ENCODE results near the gene PNMT.
"Not testable (repeated sequence)": the region's sequence is repeated elsewhere in the genome, so short reads cannot be mapped to it uniquely, and the experiment has no call there.

The PNMT gene

DNA sequence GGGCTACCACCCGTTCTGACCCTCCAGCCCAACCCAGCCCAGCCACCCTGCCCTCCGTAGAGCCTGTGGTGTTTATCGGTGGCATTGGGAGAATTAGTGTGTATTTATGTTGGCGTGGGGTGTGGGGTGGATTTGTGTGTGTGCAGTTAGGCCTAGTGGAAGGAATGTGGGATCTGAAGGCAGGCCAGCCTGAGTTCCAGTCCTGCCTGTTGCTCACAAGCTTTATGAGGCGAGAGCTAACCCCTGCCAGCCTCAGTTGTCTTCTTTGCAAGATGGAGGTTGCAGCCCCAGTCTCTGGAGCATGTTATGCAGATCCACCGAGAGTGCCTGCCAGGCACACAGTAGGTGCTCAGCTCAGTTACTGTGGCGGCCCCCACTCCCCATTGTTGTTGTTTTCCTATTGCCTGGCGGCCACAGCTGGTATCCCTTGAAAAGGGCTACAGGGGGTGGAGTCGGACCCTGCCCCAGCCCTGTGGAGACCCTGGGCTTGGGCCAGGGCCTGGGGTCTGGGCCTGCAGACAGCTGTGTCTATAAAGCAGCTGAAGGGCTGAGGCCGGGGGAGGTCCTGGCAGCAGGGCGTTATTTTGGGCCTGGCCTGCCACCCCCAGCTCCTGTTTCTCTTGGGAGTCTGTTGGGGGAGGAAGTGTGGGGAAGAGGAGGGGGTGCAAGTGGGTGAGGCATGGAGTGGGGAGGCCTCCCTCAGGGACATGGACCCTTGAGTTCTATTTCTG, 36.7 kb downstream of the PNMT start:
- no peak for DNase-seq (ENCODE audit: extremely low read depth in 1 of 2, low read depth in 1 of 2)

DNA sequence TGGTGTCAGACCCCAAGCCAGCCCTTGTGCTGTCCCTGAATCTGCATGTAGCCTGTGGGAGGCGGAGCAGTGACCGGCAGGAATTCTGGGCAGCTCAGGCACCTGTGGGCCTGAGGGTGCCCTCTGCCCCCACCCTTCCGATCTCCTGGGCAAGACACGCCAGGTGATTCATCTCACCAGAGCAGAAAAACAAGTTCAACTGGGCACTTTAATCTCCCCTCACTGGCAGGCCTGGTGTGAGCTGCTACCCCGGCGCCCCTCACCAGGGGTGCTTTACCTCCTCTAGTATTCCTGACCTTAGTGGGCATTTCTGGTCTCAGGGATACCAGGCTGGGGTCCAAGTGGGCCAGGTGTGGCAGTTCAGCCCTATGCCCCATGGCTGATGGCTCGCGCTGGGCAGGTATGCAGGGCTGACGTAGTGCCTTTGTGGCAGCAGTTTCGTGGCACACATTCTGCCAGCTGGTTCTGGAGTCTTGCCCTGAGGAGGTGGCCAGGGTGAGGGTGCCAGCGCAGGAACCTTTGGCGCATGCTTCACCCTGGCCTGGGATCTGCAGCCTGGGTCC, 37.6 kb downstream of the PNMT start:
- DNase-seq (ENCODE audit: extremely low read depth in 1 of 2, low read depth in 1 of 2): no peak

DNA sequence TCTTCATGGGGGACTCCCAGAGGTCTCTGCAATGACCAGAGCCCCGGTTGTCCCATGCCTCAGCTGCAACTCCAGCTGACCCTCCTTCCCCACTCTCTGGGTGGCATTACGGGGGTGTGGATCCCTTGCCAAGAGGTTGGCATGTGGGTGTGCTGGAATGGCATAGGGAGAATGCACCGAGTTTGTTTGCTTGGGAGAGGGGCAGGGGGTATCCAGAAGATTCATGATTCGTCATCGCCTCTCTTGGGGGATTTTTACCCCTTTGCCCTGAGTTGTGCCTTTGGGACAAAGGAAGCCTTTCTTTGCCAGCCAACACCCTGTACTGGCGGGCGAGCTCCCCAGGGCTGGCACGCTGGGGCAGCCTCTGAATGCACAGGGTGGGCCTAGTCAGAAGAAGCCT, 38.1 kb downstream of the PNMT start:
- no peak for DNase-seq (ENCODE audit: extremely low read depth in 1 of 2, low read depth in 1 of 2)

DNA sequence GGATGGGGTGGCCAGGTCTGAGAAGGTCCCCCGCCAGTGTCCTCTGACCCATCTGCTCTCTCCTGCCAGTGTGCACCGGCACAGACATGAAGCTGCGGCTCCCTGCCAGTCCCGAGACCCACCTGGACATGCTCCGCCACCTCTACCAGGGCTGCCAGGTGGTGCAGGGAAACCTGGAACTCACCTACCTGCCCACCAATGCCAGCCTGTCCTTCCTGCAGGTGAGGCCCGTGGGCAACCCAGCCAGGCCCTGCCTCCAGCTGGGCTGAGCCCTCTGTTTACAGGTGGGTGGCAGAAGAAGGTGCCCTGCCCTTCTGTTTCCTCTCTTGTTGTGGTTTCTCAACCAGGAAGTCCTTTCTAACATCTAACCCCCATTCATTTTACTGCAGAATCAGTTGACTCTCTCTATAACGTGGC, 38.7 kb downstream of the PNMT start:
- DNase-seq (ENCODE audit: extremely low read depth in 1 of 2, low read depth in 1 of 2): no peak

DNA sequence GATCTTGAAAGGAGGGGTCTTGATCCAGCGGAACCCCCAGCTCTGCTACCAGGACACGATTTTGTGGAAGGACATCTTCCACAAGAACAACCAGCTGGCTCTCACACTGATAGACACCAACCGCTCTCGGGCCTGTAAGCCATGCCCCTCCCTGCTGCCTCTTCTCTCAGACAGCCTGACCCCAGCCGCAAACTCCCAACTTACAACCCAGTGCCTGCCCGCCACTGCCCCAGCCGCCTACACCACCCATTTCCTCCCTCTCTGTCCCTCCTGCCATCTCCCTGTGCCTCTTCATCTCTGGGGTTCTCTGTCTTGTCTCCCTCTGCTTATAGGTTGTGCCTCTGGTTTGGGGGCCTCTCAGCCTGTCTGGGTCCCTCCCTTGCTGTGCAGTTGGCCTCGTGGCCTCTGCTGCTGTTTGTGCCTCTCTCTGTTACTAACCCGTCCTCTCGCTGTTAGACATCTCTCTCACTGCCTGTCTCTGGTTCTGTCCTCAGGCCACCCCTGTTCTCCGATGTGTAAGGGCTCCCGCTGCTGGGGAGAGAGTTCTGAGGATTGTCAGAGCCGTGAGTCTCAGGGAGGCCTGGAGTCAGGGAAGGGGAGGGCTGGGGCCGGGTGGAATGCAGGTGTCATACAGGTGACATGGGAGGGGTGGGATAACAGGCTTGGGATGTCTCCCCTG, 41.2 kb downstream of the PNMT start:
- no peak for DNase-seq (ENCODE audit: extremely low read depth in 1 of 2, low read depth in 1 of 2)

DNA sequence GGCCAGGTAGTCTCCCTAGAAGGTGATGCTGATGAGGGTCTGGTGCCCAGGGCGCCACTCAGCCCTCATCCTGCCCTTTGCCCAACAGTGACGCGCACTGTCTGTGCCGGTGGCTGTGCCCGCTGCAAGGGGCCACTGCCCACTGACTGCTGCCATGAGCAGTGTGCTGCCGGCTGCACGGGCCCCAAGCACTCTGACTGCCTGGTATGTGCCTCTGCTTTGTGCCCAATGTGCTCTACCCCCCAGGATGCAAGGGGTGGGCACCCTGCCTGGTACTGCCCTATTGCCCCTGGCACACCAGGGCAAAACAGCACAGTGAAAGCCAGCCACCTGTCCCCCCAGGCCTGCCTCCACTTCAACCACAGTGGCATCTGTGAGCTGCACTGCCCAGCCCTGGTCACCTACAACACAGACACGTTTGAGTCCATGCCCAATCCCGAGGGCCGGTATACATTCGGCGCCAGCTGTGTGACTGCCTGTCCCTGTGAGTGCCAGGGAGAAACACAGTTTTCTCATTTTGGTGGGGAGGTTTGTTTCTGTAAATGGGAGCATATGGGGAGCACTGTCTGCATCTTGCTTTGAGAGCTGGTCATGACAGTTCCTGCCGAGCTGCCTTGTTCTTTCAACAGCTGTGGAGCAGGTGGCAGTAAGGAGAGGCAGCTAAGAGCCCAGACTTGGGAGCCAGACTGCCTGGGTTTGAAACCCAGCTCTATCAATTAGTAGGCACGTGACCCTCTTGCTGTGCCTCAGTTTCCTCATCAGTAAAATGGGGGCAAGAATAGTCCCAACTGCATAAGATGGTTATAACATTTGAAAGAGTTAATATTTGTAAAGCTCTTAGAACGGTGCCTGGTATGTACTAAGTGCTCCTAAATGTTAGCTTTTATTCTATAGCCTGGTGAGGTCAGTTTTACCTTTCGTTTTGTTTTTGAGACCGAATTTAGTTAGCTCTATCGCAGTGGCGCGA, 42.0 kb downstream of the PNMT start:
- no peak for DNase-seq (ENCODE audit: extremely low read depth in 1 of 2, low read depth in 1 of 2)

DNA sequence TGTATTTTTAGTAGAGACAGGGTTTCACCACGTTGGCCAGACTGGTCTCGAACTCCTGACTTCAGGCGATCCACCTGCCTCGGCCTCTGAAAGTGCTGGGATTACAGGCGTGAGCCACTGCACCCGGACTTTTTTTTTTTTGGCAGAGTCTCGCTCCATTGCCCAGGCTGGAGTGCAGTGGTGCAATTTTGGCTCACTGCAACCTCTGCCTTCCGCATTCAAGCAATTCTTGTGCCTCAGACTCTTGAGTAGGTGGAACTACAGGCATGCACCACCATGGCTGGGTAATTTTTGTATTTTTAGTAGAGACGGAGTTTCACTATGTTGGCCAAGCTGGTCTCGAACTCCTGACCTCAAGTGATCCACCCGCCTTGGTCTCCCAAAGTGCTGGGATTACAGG, 42.8 kb downstream of the PNMT start:
- not testable (repeated sequence) for DNase-seq (ENCODE audit: extremely low read depth in 1 of 2, low read depth in 1 of 2)

DNA sequence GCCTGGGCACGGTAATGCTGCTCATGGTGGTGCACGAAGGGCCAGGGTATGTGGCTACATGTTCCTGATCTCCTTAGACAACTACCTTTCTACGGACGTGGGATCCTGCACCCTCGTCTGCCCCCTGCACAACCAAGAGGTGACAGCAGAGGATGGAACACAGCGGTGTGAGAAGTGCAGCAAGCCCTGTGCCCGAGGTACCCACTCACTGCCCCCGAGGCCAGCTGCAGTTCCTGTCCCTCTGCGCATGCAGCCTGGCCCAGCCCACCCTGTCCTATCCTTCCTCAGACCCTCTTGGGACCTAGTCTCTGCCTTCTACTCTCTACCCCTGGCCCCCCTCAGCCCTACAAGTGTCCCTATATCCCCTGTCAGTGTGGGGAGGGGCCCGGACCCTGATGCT, 43.6 kb downstream of the PNMT start:
- no peak for DNase-seq (ENCODE audit: extremely low read depth in 1 of 2, low read depth in 1 of 2)

DNA sequence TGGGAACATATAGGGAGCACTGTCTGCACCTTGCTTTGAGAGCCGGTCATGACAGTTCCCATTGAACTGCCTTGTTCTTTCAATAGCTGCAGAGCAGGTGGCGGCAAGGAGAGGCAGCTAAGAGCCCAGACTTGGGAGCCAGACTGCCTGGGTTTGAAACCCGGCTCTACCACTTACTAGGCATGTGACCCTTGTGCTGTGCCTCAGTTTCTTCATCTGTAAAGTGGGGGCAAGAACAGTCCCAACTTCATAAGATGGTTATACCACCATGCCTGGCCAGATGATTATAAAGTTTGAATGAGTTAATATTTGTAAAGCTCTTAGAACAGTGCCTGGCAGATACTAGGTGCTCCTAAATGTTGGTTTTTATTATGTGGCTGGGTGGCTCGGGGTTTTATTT, 46.0 kb downstream of the PNMT start:
- no peak for DNase-seq (ENCODE audit: extremely low read depth in 1 of 2, low read depth in 1 of 2)

DNA sequence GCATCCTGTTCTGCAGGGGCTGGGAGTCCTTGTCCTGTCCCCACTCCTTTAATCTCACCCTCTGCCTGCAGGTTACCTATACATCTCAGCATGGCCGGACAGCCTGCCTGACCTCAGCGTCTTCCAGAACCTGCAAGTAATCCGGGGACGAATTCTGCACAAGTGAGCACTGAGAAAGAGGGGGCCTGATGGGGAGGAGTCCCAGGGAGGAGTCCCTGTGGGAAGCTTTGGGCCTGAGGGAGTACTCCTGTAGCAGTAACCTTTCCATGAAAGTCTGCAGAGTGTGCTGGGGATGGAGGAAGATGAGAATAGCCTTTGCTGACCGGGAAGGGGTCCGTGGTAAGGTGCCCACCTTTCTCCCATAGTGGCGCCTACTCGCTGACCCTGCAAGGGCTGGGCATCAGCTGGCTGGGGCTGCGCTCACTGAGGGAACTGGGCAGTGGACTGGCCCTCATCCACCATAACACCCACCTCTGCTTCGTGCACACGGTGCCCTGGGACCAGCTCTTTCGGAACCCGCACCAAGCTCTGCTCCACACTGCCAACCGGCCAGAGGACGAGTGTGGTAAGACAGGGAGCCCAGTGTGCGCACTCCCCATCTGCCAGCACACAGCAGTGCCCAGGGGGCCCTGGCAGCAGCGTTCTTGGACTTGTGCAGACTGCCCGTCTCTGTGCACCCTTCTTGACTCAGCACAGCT, 47.3 kb downstream of the PNMT start:
- DNase-seq (ENCODE audit: extremely low read depth in 1 of 2, low read depth in 1 of 2): no peak

DNA sequence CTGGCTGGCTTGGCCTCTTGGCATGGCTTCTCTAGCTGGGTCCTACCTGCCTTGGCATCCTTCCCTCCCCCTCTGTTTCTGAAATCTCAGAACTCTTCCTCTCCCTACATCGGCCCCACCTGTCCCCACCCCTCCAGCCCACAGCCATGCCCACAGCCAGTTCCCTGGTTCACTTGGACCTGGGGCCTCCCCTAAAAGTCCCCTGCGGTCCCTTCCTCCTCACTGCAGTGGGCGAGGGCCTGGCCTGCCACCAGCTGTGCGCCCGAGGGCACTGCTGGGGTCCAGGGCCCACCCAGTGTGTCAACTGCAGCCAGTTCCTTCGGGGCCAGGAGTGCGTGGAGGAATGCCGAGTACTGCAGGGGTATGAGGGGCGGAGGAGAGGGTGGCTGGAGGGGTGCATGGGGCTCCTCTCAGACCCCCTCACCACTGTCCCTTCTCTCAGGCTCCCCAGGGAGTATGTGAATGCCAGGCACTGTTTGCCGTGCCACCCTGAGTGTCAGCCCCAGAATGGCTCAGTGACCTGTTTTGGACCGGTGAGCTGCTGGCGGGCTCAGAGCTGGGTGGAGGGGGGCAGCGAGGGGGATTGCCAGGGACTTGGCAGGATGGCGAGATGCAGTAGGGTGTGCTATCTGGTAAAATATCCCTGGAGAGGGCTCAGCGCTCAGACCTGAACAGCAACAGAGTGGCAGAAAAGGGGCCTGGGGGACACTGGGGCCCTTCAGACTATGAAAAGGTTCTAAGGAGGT, 48.0 kb downstream of the PNMT start:
- DNase-seq (ENCODE audit: extremely low read depth in 1 of 2, low read depth in 1 of 2): no peak

DNA sequence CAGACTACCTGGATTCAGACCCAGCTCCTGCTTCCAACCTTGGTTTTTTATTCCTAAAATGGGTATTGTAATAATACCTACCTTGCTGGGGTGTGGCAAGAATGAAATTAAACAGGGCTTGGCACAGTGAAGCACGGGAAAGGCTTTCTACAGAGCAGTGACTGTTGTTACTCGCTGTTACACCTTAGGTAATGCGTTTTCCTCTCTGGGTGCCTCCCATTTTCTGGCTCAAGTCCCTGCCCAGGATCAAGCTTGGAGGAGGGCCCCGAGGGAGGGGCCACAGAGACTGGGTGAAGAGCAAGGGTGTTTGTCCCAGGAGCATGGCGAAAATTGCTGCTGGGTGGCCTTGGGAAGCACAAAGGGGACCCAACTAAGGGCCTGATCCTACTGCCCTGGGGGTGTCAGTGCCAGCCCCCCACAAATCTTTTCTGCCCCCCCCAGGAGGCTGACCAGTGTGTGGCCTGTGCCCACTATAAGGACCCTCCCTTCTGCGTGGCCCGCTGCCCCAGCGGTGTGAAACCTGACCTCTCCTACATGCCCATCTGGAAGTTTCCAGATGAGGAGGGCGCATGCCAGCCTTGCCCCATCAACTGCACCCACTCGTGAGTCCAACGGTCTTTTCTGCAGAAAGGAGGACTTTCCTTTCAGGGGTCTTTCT, 48.8 kb downstream of the PNMT start:
- DNase-seq (ENCODE audit: extremely low read depth in 1 of 2, low read depth in 1 of 2): no peak

DNA sequence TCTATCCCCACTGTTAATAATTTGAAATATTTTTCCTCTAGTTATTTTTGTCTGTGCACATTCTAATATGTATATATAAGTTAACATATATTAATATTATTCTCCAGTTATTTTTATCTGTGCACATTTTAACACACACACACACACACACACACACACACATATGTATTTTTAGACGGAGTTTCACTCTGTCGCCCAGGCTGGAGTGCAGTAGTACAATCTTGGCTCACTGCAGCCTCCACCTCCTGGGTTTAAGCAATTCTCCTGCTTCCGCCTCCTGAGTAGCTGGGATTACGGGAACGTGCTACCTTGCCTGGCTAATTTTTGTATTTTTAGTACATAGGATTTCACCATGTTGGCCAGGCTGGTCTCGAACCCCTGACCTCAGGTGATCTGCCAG, 49.4 kb downstream of the PNMT start:
- DNase-seq (ENCODE audit: extremely low read depth in 1 of 2, low read depth in 1 of 2): no peak

DNA sequence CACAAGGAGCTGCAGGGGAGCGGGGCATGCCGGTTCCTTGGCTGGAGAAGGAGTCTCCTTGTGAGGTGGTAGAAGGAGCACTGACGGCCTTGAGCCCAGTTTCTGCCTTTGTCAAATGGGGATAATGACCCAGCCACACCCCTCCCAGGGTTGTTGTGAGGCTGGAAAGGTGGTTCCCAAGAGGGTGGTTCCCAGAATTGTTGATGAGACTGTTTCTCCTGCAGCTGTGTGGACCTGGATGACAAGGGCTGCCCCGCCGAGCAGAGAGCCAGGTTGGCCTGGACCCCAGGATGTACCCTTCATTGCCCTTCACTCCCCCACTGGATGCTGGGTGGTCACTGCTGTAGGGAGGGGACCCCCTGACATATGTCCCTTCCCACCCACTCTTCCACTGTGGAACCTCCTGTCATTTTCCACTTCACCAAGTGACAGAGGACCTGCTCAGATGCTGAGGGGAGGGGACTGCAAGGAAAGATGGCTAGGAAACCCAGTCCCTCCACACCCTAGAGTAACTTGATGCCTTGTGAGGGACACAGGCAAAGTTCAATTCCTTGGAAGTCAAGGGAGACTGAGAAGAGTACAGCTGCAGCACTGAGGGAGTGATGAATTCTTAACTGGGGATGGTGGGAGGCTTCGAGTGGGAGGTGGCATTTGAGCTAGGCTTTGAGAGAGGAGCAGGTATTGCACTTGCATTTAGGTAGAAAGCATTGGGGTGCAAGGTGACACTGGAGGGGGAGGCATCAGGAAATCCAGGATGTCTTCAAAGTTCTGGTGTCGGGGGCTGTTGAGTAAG, 51.5 kb downstream of the PNMT start:
- DNase-seq (ENCODE audit: extremely low read depth in 1 of 2, low read depth in 1 of 2): no peak
